Right kidney (tissue), 1 donor: Measurements from ENCODE around the gene KCTD15.

Experiments
- DNase-seq: peaks from one replicate; pipeline ENCODE4 v3.0.0-alpha.2; 2016

Gene KCTD15

GRCh38 chr19:33849551-33850147, 53.0 kb downstream of the KCTD15 start:
- DNase-seq = no peak

GRCh38 chr19:33859016-33859415, 62.3 kb downstream of the KCTD15 start:
- no peak for DNase-seq

- no peak for DNase-seq
Measured at GRCh38 chr19:33860312-33861090, 63.8 kb downstream of the KCTD15 start.

GRCh38 chr19:33861950-33862349, 65.3 kb downstream of the KCTD15 start:
- DNase-seq = no peak

GRCh38 chr19:33862981-33863380, 66.3 kb downstream of the KCTD15 start:
- DNase-seq = no peak

- DNase-seq = no peak
Measured at GRCh38 chr19:33863436-33863835, 66.8 kb downstream of the KCTD15 start.

DNA sequence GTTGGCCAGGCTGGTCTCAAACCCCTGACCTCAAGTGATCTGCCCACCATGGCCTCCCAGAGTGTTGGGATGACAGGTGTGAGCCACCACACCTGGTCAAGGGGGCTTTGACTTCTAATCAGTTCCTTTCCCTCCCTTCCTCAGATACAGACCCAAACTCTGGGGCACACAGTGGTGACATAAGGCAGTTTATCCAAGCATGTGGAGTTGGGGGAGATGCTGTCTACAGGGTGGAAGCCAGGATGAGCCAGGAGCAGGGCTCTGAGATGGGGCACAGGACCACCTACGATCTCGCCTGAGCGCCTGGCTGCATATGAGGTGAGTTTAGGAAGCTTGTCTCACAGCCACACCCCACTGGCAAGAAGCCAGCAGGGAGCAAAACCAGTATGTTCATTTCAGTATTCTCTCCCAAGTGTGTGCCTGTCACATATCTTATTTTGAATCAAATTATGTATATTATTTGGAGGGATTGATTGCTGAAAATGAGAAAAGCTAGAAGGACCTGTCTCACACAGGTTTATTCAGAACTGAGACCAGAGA, 67.7 kb downstream of the KCTD15 start:
- DNase-seq = no peak

GRCh38 chr19:33865306-33865705, 68.6 kb downstream of the KCTD15 start:
- no peak for DNase-seq
